ENCODE measurements around the gene TBXA2R. TPM values are rescaled to one million over a fixed set of nuclear protein-coding genes. Genes with fewer than 3 reads are reported as not detected.

TBXA2R gene
- total and polyA plus RNA-seq, 2 experiments from 2014 or later = 0.42 to 0.73 TPM

DNA sequence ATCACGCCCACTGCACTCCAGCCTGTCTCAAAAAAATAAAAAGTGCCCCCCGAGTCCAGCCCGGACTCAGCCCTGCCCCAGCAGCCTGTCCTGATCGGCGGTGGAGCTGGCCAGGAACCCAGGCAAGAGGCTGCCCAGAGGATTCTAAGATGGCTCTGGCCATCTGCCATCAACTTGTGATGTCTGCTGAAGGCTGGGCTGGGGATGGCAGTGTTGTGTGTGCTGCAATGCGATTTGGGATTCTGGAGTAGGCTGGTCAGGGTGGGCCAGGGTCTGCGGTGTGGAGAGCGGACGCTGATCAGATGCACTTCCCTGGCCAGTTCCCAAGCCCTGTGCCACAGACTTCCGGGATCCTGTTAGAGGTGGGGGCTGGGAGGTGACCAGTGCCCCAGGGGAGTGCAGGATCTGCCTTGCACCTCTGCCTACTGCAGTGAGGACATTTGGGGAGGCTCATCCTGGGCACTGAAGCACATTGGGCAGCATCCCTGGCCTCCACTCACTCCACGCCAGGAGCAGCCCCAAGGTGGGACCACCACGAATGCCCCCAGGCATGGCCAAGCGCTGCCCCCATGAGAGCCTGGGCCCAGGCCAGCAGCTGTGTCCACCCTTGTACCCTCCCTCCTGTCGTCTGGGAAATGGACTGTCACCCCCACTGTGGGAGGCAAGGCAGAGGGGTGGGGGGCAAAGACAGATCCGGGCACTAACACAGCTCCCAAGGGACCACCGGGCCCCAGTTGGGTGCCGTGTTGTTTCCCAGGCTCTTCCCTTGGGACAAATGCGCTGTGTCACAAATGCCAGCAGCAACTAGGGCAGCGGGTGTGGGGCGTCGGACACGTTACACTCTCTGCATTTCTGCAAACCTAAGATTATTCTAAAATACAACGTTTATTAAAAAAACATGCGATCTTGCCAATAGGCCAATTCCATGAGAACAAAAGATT, 3.4 kb upstream of the TBXA2R start (continued):
- TF ChIP-seq, protein P1, sequence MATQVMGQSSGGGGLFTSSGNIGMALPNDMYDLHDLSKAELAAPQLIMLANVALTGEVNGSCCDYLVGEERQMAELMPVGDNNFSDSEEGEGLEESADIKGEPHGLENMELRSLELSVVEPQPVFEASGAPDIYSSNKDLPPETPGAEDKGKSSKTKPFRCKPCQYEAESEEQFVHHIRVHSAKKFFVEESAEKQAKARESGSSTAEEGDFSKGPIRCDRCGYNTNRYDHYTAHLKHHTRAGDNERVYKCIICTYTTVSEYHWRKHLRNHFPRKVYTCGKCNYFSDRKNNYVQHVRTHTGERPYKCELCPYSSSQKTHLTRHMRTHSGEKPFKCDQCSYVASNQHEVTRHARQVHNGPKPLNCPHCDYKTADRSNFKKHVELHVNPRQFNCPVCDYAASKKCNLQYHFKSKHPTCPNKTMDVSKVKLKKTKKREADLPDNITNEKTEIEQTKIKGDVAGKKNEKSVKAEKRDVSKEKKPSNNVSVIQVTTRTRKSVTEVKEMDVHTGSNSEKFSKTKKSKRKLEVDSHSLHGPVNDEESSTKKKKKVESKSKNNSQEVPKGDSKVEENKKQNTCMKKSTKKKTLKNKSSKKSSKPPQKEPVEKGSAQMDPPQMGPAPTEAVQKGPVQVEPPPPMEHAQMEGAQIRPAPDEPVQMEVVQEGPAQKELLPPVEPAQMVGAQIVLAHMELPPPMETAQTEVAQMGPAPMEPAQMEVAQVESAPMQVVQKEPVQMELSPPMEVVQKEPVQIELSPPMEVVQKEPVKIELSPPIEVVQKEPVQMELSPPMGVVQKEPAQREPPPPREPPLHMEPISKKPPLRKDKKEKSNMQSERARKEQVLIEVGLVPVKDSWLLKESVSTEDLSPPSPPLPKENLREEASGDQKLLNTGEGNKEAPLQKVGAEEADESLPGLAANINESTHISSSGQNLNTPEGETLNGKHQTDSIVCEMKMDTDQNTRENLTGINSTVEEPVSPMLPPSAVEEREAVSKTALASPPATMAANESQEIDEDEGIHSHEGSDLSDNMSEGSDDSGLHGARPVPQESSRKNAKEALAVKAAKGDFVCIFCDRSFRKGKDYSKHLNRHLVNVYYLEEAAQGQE (IDR thresholded peaks at IDR 0.05; ENCODE audit: unreplicated experiment) = no peak
- TF ChIP-seq, protein P2, sequence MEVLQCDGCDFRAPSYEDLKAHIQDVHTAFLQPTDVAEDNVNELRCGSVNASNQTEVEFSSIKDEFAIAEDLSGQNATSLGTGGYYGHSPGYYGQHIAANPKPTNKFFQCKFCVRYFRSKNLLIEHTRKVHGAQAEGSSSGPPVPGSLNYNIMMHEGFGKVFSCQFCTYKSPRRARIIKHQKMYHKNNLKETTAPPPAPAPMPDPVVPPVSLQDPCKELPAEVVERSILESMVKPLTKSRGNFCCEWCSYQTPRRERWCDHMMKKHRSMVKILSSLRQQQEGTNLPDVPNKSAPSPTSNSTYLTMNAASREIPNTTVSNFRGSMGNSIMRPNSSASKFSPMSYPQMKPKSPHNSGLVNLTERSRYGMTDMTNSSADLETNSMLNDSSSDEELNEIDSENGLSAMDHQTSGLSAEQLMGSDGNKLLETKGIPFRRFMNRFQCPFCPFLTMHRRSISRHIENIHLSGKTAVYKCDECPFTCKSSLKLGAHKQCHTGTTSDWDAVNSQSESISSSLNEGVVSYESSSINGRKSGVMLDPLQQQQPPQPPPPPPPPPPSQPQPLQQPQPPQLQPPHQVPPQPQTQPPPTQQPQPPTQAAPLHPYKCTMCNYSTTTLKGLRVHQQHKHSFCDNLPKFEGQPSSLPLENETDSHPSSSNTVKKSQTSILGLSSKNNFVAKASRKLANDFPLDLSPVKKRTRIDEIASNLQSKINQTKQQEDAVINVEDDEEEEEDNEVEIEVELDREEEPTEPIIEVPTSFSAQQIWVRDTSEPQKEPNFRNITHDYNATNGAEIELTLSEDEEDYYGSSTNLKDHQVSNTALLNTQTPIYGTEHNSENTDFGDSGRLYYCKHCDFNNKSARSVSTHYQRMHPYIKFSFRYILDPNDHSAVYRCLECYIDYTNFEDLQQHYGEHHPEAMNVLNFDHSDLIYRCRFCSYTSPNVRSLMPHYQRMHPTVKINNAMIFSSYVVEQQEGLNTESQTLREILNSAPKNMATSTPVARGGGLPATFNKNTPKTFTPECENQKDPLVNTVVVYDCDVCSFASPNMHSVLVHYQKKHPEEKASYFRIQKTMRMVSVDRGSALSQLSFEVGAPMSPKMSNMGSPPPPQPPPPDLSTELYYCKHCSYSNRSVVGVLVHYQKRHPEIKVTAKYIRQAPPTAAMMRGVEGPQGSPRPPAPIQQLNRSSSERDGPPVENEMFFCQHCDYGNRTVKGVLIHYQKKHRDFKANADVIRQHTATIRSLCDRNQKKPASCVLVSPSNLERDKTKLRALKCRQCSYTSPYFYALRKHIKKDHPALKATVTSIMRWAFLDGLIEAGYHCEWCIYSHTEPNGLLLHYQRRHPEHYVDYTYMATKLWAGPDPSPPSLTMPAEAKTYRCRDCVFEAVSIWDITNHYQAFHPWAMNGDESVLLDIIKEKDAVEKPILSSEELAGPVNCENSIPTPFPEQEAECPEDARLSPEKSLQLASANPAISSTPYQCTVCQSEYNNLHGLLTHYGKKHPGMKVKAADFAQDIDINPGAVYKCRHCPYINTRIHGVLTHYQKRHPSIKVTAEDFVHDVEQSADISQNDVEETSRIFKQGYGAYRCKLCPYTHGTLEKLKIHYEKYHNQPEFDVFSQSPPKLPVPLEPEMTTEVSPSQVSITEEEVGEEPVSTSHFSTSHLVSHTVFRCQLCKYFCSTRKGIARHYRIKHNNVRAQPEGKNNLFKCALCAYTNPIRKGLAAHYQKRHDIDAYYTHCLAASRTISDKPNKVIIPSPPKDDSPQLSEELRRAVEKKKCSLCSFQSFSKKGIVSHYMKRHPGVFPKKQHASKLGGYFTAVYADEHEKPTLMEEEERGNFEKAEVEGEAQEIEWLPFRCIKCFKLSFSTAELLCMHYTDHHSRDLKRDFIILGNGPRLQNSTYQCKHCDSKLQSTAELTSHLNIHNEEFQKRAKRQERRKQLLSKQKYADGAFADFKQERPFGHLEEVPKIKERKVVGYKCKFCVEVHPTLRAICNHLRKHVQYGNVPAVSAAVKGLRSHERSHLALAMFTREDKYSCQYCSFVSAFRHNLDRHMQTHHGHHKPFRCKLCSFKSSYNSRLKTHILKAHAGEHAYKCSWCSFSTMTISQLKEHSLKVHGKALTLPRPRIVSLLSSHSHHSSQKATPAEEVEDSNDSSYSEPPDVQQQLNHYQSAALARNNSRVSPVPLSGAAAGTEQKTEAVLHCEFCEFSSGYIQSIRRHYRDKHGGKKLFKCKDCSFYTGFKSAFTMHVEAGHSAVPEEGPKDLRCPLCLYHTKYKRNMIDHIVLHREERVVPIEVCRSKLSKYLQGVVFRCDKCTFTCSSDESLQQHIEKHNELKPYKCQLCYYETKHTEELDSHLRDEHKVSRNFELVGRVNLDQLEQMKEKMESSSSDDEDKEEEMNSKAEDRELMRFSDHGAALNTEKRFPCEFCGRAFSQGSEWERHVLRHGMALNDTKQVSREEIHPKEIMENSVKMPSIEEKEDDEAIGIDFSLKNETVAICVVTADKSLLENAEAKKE (CRISPR knock-in tag; IDR thresholded peaks at IDR 0.05) = no peak
- TF ChIP-seq JUNB (IDR thresholded peaks at IDR 0.05; ENCODE audit: unreplicated experiment) (no peak), ZNF114 (CRISPR knock-in tag; IDR thresholded peaks at IDR 0.05) (no peak), ZNF331 (CRISPR knock-in tag; IDR thresholded peaks at IDR 0.05; ENCODE audit: low read depth) (no peak)
- TF ChIP-seq, protein P3, sequence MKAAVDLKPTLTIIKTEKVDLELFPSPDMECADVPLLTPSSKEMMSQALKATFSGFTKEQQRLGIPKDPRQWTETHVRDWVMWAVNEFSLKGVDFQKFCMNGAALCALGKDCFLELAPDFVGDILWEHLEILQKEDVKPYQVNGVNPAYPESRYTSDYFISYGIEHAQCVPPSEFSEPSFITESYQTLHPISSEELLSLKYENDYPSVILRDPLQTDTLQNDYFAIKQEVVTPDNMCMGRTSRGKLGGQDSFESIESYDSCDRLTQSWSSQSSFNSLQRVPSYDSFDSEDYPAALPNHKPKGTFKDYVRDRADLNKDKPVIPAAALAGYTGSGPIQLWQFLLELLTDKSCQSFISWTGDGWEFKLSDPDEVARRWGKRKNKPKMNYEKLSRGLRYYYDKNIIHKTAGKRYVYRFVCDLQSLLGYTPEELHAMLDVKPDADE (IDR thresholded peaks at IDR 0.05) = no peak

All from GM23338 (cell line).